Ascending aorta (tissue), 2 donors: ENCODE data around the gene STARD6. TPM values are rescaled to one million over a fixed set of nuclear protein-coding genes. Genes with fewer than 3 reads are reported as not detected.

Experiments used
- DNase-seq, 2 donors: peaks; one replicate each; pipeline ENCODE4 v3.0.0-alpha.2; 2019; ENCODE audit warnings: low spot score in 2 of 2
- H3K27ac ChIP-seq, 2 donors: fragments of 200-600 bp; sonication (generic); one replicate each; pipeline ENCODE4 v1.5.1; 2016 to 2017; ENCODE audit warnings: mild to moderate bottlenecking in 1 of 2
- H3K27me3 ChIP-seq: fragments of 200-600 bp; sonication (generic); one replicate; pipeline ENCODE4 v1.5.1; 2017
- H3K36me3 ChIP-seq, 2 donors: fragments of 200-600 bp; sonication (generic); one replicate each; pipeline ENCODE4 v1.5.1; 2016
- H3K4me1 ChIP-seq, 2 donors: fragments of 200-600 bp; sonication (generic); one replicate each; pipeline ENCODE4 v1.5.1; 2016 to 2017; ENCODE audit warnings: mild to moderate bottlenecking in 1 of 2
- H3K4me3 ChIP-seq, 2 donors: fragments of 200-600 bp; sonication (generic); one replicate each; pipeline ENCODE4 v1.5.1; 2016 to 2017; ENCODE audit warnings: mild to moderate bottlenecking in 1 of 2
- H3K9me3 ChIP-seq, 2 donors: fragments of 200-600 bp; sonication (generic); one replicate each; pipeline ENCODE4 v1.5.1; 2016
- CTCF ChIP-seq, 3 experiments: fragments of 200-600 bp in 2 of 3; fragments of 450-650 bp in 1 of 3; sonication (generic) in 2 of 3; IDR thresholded peaks; one replicate each; pipeline ENCODE4 v1.5.1; 2016 to 2019; ENCODE audit warnings: antibody characterized with exemption in 3 of 3, mild to moderate bottlenecking in 1 of 3, moderate library complexity in 1 of 3
- intact Hi-C: fragments of 100-400 bp; cut with DNase I; formaldehyde crosslinking; loops from one replicate; pipeline ENCODE4 v1.15.1; 2023
- total RNA-seq: library from RNA; depleted of rRNA; stranded (reverse); fragments of >200 nt; gene quantifications from one replicate; pipeline ENCODE4 v1.1.0, GENCODE V29; 2016

Gene STARD6
- total RNA-seq, 1 donor from 2014 or later, result not detected

DNA sequence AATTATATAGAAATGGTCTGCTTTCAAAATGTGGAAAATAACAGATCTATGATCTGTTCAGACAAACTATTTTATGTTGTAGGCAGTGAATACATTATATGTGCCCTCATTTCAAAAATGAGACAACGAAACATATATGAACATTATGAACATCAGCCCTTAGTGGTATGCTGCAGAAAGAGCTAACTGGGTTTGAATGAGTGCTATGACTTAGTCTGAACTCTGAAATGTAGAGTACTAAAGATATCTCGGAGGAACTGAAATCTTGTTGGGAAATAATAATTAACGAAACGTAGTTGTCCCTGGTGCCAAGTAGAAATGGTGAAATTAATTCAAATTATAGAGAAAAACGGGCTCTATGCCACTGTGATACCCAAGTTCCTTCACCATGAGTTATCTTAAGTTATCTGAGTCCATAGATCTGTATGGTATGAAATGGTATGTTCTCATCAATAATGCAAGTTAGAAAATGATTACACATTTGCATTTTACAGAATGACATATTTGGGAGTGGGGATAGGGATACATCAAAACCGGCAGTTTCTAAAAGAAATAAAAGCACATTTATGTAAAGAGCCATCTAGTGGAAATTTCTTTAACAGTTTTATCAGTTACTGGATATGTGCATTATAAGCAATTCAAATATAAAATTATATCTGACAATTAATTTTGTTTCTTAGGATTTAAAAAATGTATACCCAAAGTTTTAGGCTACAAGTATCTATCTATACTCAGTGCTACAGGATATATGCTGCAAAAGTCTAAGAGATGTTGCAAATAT, 26.7 kb downstream of the STARD6 start:
- H3K4me3 ChIP-seq, result no peak overlapping the region
- H3K4me1 ChIP-seq, result no peaks in the 10 kb centered on the region
- TF ChIP-seq CTCF (IDR thresholded peaks at IDR 0.05), result no peak
- intact Hi-C loops, result no loop called here
- no peaks in the 10 kb centered on the region for H3K9me3 ChIP-seq
- no peak overlapping the region for H3K27ac ChIP-seq
- H3K27me3 ChIP-seq, result no peaks in the 10 kb centered on the region
- no peak for DNase-seq
- H3K36me3 ChIP-seq, result no peaks in the 10 kb centered on the region

DNA sequence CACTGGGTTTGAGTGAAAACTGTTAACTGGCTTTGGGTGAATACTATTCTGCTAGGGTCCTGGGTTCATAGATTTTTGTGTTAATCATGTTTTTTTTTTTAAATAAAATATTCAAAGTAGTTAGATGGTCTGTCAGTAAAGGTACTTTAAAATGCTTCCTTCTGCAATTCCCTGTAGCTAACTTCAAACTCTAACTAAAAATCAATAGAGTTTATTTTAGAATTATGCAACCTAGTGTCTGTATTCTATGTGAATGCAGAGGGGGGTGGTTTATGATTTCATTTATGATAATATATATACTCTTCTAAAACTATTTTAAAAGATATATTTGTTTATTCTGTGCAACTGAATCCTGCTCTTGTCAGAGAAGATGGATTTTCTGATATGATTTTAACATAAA, 27.9 kb downstream of the STARD6 start:
- no peak overlapping the region for H3K4me3 ChIP-seq
- no peaks in the 10 kb centered on the region for H3K27me3 ChIP-seq
- intact Hi-C loops, result no loop called here
- no peaks in the 10 kb centered on the region for H3K36me3 ChIP-seq
- H3K9me3 ChIP-seq, result no peaks in the 10 kb centered on the region
- H3K27ac ChIP-seq, result no peak overlapping the region
- H3K4me1 ChIP-seq, result no peaks in the 10 kb centered on the region
- DNase-seq, result no peak
- no peak for TF ChIP-seq CTCF (IDR thresholded peaks at IDR 0.05)

- Histone ChIP-seq H3K4me1 (no peaks in the 10 kb centered on the region), H3K9me3 (no peaks in the 10 kb centered on the region), H3K36me3 (no peaks in the 10 kb centered on the region), H3K4me3 (no peak overlapping the region), H3K27ac (no peak overlapping the region), H3K27me3 (no peaks in the 10 kb centered on the region)
- DNase-seq, result no peak
- intact Hi-C loops, result no loop called here
- no peak for TF ChIP-seq CTCF (IDR thresholded peaks at IDR 0.05)
Observed at GRCh38 chr18:54327818-54328217, 29.8 kb downstream of the STARD6 start.

DNA sequence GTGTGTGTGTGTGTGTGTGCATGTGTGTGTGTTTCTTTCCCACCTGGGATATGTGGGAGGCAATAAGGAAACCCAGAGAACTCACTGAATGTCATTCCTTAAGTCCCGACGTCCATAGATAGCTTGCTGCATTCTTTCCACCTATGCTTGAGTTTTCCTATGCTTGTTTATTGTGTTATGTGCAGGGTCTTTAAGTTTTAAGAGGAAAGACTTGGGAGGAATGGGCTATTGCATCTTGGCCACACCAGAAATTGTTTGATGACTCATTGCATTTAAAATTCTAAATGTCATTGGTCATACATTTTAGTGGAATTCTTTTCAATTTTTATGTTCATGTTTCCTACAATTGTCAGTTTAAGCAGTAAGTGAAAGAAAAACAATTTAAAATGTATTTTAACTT, 33.7 kb downstream of the STARD6 start:
- Histone ChIP-seq H3K27ac (no peak overlapping the region), H3K27me3 (no peaks in the 10 kb centered on the region), H3K4me1 (no peaks in the 10 kb centered on the region), H3K9me3 (no peaks in the 10 kb centered on the region), H3K4me3 (no peak overlapping the region), H3K36me3 (no peaks in the 10 kb centered on the region)
- no peak for TF ChIP-seq CTCF (IDR thresholded peaks at IDR 0.05)
- intact Hi-C loops, result no loop called here
- no peak for DNase-seq

DNA sequence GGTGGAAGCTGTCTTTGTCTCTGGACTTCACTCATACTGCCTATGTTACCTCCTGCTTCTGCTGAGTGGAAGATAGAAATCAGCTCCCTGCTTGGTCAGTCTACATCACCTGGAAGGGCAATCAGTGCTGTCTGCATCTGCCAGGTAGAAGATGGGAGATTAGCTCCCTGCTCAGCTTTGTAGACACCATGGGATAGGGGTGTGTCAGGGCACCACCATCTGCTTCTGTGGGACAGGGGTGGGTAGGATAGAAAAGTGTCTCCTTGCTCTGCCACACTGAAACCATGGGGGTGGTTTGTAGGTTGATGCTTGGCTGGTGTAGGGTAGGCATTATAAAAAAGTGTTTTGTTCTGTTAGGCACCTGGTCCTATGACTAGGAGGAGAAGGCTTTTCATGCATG, 34.1 kb downstream of the STARD6 start:
- no peaks in the 10 kb centered on the region for H3K4me1 ChIP-seq
- no peaks in the 10 kb centered on the region for H3K36me3 ChIP-seq
- H3K9me3 ChIP-seq, result no peaks in the 10 kb centered on the region
- no peak overlapping the region for H3K27ac ChIP-seq
- TF ChIP-seq CTCF (IDR thresholded peaks at IDR 0.05), result no peak
- DNase-seq, result no peak
- no peak overlapping the region for H3K4me3 ChIP-seq
- intact Hi-C loops, result no loop called here
- H3K27me3 ChIP-seq, result no peaks in the 10 kb centered on the region
